ENCODE measurements around the gene BPGM.

Gene BPGM

GRCh38 chr7:134723892-134724291 lies 77.2 kb downstream of the BPGM start:
- no peak for DNase-seq

- DNase-seq: peak; percentile 23 to 42
Measured at GRCh38 chr7:134724606-134725005, 78.0 kb downstream of the BPGM start.

GRCh38 chr7:134726581-134726980 lies 79.9 kb downstream of the BPGM start:
- no peak for DNase-seq

GRCh38 chr7:134727711-134728110 lies 81.1 kb downstream of the BPGM start:
- no peak for DNase-seq

All from NCI-H446 (cell line).